HG02885 (cell line): ENCODE results near the gene NRXN3.

Experiments
- ATAC-seq: cut with Tn5 transposase; IDR thresholded peaks from one replicate; pipeline ENCODE4 v1.9.1; 2021; ENCODE audit warnings: mild to moderate bottlenecking; ENCODE audit not compliant: unreplicated experiment, poor library complexity

NRXN3 gene

DNA sequence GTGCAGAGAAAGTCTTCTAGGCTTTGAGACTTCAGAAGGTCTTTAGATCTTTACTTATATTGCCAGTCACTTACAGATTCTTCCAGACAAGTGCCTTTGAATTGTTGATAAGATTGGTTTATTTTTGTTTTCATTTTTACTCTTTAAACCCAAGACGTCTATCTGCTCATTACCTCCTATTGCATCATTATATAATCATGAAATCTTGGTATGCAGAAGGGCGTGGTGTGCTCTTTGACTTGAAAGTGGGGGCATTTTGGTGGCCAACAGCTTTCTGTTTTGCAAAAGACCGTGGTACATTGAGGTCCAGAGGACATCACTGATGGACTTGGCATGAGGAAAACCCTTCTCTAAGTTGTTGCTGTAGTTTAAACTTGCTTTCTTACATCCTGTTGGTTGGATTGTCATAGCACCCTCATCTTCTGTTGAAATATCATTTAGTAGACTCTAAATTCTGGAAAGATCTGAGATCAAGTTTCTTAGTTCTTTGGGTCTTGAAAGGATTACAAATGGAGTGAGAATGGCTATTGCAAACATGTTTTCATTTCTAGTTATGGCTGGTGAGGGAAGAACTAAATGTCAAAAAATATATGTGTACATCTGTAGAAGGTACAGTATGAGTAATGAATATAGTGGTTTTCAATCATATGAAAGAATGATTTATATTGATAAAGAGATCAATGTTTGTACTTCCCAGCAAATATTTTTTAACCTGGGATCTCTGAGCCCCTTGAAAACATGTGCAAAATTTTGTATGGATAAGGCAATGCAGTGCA lies 441.8 kb downstream of the NRXN3 start:
- no peak for ATAC-seq

DNA sequence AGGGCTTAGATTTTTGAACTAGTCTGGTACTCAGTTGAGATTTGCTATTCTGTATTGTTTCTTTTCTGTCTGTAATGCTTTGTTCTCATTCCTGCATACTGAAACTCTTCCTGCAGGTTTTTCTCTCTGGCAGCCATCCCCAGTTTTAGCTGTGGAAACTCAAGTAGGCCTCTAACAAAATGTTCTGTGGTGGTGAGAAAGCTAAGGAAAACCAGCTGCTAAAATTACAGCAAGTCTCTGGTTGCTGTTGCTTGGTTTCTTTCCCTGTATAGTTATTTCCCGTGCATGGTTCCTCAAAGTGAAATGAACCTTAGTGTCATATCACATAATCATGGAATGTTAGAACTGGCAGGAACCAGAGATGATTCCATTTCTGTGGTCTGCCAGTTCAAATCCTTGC lies 442.5 kb downstream of the NRXN3 start:
- ATAC-seq = no peak

DNA sequence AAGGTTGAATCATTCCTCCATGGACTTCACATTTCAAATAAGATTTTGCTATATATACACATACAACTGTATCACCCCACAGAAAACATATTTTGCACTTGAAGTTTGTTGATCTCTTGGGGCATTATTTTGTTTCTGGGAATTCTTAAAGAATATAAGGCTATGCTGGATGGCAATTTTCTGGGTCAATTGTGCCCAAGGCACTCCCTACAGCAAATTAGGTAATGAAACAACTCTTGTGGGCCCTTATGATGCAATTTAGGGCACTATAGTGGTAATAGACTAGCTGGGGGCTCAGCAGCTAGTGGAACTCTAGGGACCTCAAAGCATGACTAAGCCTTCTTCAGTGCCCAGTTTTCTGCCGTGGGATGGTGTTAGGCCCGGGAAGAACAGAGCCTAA lies 444.4 kb downstream of the NRXN3 start:
- no peak for ATAC-seq

DNA sequence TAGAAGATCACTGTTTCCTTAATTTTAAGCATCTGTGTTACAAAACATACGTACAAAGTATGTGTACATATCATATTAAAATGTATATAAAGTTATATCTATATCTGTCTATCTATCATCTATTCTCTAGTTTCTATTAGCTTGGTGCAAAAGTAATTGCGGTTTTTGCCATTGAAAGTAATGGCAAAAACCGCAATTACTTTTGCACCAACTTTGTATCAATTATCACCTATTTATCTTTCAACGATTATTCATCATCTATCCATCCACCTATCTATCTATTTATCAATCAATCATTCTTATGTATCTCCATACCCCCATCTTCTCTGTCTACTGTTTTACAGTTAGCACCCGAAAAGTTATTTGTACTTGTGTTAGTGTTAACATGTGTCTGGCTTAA lies 447.6 kb downstream of the NRXN3 start:
- ATAC-seq = no peak

DNA sequence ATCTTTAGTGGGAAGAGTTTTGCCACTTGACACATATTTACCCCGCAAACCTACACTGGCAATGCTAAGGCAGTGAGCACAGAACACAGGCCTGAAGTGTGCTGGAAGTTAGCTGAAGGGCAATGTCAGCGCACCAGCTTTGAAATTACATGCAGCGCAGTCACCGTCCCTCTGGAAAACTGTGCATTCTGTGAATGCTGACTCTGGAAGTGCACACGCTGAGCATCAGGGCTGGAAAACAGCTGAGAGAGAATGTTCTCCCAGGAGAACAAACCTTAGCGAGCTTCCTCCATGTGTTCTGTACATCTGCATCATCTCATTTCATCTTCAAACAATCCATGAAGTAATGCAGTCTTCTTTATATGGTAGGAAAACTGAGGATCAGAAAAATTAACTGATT lies 448.2 kb downstream of the NRXN3 start:
- no peak for ATAC-seq

DNA sequence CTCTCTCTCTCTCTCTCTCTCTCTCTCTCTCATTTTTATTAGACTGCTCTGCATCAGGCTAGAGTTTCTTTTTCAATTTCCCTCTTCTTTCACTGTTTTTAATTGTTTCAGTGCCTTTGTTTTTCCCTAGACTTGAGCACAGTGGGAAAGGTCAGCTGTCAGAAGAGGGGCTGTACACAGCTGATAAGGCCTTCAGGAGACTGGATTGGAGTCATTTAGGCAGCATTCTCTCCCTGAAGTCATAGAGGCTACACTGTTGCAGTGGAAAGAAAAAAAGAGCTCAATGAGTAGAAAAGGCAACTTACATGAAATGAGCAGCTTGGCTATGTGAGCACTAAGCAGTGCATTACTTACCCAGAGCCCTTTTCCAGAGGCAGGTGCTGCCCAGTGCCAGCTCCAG lies 456.9 kb downstream of the NRXN3 start:
- no peak for ATAC-seq

DNA sequence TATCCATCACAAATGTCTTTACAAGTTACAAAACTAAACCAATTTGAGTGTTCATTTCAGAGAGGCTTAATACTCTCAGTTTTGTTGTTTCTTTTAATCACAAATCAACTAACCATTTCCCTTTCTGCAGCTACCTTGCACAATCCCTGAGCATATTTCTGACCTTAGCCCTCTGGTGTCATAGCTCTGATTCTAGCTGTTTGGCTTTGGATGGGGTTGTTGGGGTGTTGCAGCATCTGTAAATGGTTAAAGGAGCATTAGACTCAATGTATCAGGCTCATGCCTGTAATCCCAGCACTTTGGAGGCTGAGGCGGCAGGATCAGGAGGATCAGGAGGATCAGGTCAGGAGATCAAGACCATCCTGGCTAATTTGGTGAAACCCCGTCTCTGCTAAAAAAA lies 461.4 kb downstream of the NRXN3 start:
- ATAC-seq = no peak

DNA sequence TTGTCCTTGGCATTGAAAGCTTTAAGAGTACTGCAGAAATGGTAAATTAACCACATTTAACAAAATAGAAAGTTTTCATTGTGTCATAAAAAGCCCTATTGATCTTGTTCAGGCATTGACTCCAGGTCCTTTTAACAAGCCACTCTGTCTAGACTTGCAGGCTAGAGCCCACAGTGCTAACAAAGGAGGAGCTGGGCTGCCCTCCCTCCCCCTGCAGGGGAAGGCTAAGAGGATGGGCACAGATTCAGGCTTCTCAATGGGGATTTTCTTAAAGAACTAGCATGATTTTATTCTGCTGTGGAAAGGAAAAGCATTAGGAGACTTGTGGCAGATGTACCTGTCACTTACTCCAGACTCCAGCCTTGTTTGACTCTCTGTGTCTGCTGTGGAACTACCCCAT lies 463.6 kb downstream of the NRXN3 start:
- ATAC-seq = no peak

DNA sequence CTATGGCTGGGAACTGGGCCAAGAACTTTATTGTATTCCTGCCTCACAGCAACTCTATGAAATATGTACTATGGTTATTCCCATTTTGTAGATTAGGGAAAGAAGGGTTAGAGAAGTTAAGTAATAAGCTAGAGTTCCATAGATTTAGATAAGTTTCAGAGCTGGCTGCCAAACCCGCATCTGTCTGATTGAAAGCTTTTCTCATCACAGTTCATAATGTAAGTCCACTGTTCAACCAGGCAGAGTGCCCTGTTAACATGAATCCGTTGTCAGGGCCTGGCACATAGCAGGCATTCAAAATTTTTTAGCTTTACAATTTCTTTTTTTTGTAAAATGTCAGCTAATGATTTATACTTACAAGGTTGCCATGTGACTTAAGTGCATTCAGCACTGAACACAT lies 467.3 kb downstream of the NRXN3 start:
- ATAC-seq = no peak

DNA sequence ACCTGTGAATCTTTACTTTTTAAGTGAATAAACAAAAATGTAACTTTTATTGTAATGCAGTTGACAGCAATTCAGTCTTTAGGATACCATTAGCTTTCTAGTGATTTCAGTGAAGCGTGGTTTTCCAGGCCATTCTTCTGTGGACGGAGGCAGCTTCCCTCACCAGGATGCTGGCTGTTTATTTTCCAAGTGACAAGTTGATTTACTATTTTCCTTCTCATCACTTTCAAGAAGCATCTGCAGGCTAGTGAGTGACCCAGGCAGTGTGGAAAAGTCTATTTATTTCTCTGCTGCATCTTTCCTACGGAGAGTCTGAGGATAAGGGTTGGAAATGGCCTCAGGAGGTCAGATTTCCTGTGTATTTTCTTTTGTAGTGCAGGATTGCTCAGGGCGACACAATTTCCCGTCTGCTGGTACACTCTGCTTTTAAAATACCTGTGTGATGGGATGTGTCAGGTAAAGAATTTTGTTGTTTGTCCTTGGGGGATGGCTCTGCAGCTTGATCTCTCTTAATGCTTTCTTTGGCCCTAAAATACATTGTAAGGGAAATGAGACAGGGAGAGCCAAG lies 467.8 kb downstream of the NRXN3 start:
- no peak for ATAC-seq

DNA sequence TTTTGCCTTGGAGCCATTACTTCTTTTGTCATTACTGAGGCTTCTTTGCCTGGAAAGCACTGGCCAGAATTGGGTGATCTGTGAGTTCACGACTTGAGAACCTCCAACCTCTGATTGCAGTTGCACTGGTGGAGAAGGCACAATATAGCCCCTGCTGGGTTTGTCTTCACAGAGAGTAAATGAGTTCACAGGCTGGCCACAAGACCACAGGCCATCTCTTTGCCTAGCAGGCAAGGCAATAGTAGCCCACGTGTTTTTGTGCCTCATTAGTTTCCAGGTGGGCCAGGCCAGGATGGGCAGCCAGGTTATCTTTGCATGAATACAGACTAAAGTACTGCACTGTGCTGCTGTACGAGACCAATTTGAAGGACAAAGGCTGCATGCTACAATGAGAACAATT lies 468.8 kb downstream of the NRXN3 start:
- no peak for ATAC-seq

DNA sequence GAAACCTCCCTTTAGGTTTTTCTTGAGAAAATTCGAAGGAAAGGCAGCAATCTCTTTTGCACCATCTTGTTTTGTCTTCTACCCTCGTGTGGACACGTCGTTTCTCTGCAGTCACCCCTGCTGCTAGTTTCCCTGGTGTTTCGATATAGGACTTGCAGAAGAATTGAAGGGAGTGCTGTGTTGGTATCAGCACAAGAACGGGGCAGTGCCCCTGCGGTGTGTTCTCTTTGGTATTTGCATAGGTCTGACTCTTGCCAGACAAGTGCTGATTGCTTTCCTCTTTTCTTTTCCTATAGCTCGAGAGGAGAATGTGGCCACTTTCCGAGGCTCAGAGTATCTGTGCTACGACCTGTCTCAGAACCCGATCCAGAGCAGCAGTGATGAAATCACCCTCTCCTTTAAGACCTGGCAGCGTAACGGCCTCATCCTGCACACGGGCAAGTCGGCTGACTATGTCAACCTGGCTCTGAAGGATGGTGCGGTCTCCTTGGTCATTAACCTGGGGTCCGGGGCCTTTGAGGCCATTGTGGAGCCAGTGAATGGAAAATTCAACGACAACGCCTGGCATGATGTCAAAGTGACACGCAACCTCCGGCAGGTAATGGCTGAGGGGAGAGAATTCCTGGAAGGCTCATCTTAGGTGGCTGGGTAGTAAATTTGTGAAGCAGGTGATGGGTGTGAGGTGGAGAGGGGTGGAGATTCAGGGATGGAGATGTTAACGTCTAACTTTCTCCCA lies 474.8 kb downstream of the NRXN3 start:
- ATAC-seq = no peak

DNA sequence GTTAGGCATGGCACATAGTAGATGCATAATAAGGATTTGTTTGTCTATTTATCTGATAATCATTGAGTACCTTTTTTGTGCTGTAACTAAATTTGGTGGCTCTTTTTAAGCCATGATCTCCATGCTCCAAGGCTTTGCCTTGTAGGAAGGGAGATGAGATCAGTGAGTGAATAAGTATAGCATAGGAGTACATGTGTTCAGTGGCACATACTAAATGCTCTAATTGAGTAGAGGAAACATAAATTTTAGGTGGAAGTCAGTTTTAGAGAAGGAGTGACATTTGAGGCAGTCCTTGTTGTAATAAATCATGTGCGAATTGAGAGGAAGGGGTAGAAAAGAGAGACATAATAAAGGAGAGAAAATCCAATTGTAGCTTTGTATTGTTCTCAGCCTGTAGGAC lies 482.6 kb downstream of the NRXN3 start:
- ATAC-seq = no peak

DNA sequence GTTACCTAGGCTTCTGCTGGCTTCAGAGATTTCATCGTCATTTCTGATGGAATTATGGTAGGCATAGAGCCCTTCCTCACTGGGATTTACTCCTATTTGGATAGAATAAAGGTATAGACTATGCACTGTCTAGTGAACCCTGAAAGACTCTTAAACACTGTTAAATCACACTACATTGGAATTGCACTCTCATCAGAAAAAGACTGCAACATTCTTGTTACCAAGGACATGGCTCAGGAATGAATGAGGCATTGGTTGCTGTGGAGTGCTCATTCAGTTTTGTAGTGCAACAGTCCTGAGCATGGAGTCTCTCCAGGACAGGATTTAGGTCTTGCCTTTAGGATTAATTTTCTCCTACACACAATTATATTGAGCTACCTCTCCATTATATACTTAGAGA lies 483.0 kb downstream of the NRXN3 start:
- ATAC-seq = no peak

DNA sequence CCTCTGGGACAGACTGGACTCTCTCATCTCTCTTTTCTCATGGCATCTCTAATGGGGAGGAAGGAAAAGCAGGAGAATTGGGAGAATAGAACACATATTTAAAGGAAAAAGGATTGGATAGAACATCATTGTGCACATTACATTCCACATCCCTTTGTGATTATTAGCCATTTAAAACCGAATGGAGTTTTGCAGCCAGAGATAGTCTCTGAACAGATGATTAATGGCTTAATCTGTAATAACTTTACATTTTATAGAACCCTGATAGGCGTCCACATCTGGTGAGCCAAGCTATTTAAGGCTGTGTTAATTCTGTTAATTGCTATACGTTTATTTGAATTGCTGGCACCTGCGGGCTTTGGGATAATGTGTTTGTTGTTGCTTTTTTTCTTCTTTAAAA lies 487.3 kb downstream of the NRXN3 start:
- ATAC-seq = no peak

DNA sequence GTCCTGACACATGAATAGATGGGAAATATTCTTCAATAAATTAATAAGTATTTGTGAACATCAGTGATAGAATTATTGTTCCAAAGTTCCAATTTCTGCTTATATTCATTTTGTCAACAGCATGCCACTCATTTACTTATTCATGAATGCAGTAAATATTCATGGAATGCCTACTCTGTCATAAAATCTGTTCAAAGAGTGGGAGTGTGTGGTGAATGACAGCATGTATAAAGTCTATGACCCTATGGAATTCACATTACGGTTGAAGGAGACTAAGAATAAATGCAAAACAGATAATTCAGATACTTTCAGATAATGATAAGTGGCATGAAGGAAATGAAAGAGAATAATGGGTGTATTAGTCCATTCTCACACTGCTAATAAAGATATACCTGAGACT lies 494.7 kb downstream of the NRXN3 start:
- ATAC-seq = no peak

DNA sequence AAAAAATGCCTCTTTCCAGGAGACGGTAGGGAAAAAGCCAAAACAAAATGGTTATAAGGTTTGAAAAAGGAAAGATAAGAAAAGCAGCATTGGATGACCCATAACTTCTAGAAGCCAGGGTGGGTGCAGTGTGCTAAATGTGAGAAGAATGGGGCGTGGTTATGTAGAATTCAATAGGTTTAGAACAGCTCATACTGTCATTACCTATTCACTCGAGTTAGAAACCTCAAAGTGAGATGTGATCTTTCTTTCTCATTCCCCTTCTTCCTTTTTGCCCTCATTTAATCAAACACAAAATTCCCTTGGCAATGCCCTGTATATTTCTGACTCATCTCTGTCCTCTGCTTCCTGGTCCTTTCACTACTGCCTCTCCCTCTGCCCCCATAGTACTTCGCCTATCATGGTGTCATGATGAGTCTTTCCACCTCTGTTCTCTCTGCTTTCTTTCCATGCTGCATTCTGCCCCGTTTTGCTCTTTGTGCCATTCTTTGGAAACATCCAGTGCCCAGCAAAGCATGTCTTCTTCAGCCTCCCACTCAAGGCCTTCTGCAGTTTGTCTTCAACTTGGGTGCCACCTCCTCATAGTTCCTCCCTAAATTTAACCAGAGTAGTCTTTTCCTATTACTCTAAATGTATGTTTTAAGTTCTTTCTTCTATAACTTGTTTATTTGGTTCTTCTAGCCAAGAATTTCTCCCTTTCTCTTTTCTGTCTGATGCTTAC lies 496.3 kb downstream of the NRXN3 start:
- ATAC-seq = no peak

DNA sequence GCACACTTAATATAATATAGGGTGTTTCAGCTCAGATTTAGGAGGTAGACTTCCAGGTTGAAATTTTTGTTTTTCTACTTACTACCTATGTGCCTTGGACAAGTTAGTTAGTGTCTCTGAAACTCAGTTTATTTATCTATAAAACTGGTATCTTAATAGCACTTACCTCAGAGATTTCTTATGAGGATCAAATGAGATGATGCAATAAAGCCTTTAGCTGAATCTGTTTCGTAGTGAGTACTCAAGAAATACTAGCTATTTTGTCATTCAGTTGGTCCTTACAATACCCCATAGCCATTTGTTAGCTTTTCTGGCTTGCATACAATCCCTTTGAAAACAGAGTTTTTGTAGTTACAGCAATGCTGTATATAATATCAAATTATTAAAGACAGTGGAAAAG lies 497.0 kb downstream of the NRXN3 start:
- ATAC-seq = no peak

DNA sequence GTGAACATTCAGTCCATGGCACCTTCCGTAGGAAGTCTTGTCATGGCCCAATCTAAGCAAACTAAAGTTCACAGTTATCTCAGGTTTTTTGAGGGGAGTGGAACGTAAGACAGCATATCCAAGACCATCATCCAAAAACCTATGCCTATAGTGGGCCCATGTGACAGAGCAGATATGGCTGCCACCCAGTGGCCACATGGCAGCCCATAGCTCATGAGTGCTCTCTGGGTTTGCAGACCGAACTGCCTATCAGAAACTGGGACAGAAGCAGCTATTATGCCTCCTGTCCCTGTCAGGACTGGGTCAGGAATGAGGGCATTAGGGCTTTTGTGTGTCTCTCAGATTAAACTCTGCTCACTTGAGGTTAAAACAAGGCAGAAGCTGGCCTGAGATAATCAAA lies 503.7 kb downstream of the NRXN3 start:
- ATAC-seq = no peak

DNA sequence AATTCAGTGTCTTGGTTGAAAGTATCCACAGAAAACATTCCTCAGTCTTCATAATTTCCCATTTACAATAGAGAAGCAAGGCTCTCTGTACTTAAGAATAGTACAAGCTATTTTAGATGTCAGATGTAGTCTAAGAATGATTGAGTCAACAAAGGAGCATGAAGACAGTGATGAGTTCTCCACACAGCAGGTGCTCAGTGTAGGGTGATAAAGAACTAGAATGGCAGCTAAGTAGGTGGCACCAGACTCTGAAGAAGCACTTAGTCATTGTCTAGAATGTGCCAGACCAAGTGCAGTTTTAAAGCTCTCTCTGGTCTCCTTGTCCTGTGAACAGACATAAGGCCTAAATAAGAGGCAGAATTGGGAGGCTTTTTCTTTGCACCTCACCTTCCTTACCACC lies 504.6 kb downstream of the NRXN3 start:
- no peak for ATAC-seq

DNA sequence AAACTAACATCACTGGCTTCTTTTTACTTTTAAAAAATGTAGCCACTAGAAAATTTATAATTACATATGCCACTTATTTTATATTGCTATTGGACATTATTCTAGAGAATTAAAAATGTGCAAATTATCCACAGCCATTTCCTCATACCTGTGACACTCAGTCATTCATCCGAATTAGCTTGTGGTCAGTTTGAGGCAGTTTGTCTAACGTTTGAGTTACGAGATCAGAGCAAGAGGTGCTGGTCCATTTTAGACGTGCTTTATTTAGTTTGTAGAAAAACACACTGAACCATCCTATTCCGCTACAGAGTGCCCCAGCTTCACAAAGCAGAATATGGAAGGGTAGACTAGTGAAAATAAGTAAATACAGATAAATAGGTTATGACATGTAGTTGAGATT lies 513.0 kb downstream of the NRXN3 start:
- no peak for ATAC-seq
